ENCODE results near the gene IGF1R. TPM values are rescaled to one million over a fixed set of nuclear protein-coding genes. Genes with fewer than 3 reads are reported as not detected.
A peak's percentile ranks its signal among the peaks of the same experiment; 100 is the strongest.

The IGF1R gene
- total RNA-seq, 1 experiment from 2014 or later: 51.6 TPM

GRCh38 chr15:98657721-98658120 is 9.4 kb downstream of the IGF1R start:
- no peaks in the 10 kb centered on the region for H3K36me3 ChIP-seq (ENCODE audit: control insufficient read depth, insufficient read depth, low read length)
- no peak for DNase-seq
- no peaks in the 10 kb centered on the region for H3K9me3 Mint-ChIP-seq (ENCODE audit: unreplicated experiment)
- H3K4me1 ChIP-seq: peaks cover 12% of the 10 kb centered on the region; the same call in 1 of the 2 replicates
- H3K27me3 Mint-ChIP-seq (ENCODE audit: insufficient read depth, unreplicated experiment): no peaks in the 10 kb centered on the region
- ChIA-PET CTCF (interaction anchor here (0.6 to 1.8 kb wide), 2 partner anchors 27 to 193 kb away, joined by 4 to 6 read pairs; no protein-coding TSS in a partner anchor), POLR2A (interaction anchor here (1.1 kb wide), 1 partner anchor 14 kb away, joined by 3 read pairs; no protein-coding TSS in a partner anchor)
- H3K4me3 Mint-ChIP-seq (ENCODE audit: unreplicated experiment): no peak overlapping the region
- H3K36me3 Mint-ChIP-seq (ENCODE audit: insufficient read depth, unreplicated experiment): peaks cover 5% of the 10 kb centered on the region
- no peak overlapping the region for H3K4me3 ChIP-seq (ENCODE audit: low read depth, low read length)
- peaks cover 24% of the 10 kb centered on the region for H3K4me1 Mint-ChIP-seq (ENCODE audit: low read depth, unreplicated experiment)
- no peak for TF ChIP-seq CTCF (IDR thresholded peaks at IDR 0.05; ENCODE audit: insufficient read depth in 1 of 2, low read depth in 1 of 2, low read length in 1 of 2, severe bottlenecking in 1 of 2, unreplicated experiment in 1 of 2)
- no TSS peak for BruUV-seq (replicated peaks)
- no peaks in the 10 kb centered on the region for H3K9me3 ChIP-seq
- no peaks in the 10 kb centered on the region for H3K27me3 ChIP-seq (replicated peaks; ENCODE audit: control insufficient read depth, insufficient read depth, low read length)
- H3K27ac Mint-ChIP-seq (ENCODE audit: unreplicated experiment): no peak overlapping the region
- intact Hi-C loops (cut with micrococcal nuclease; ENCODE audit: unreplicated experiment): loop anchor here (2.0 to 10.0 kb wide), 2 partner anchors 247 to 417 kb away; no protein-coding TSS in a partner anchor

- TF ChIP-seq CTCF (IDR thresholded peaks at IDR 0.05; ENCODE audit: insufficient read depth in 1 of 2, low read depth in 1 of 2, low read length in 1 of 2, severe bottlenecking in 1 of 2, unreplicated experiment in 1 of 2): peak; percentile 79 to 81
- intact Hi-C loops (cut with micrococcal nuclease; ENCODE audit: unreplicated experiment): loop anchor here (1.0 to 10.0 kb wide), 4 partner anchors 140 to 416 kb away; no protein-coding TSS in a partner anchor
- Mint-ChIP-seq H3K4me1 (ENCODE audit: low read depth, unreplicated experiment) (peaks cover 20% of the 10 kb centered on the region), H3K4me3 (ENCODE audit: unreplicated experiment) (no peak overlapping the region), H3K27ac (ENCODE audit: unreplicated experiment) (no peak overlapping the region), H3K27me3 (ENCODE audit: insufficient read depth, unreplicated experiment) (no peaks in the 10 kb centered on the region), H3K9me3 (ENCODE audit: unreplicated experiment) (no peaks in the 10 kb centered on the region), H3K36me3 (ENCODE audit: insufficient read depth, unreplicated experiment) (peaks cover 5% of the 10 kb centered on the region)
- ChIA-PET POLR2A (no interaction called here), CTCF (interaction anchor here (1.5 kb wide), 1 partner anchor 192 kb away, joined by 4 read pairs; no protein-coding TSS in a partner anchor)
- peak in 1 of 2 experiments; percentile 63 for DNase-seq
- Histone ChIP-seq H3K9me3 (no peaks in the 10 kb centered on the region), H3K4me1 (peaks cover 12% of the 10 kb centered on the region; the same call in 1 of the 2 replicates), H3K36me3 (ENCODE audit: control insufficient read depth, insufficient read depth, low read length) (no peaks in the 10 kb centered on the region), H3K27me3 (replicated peaks; ENCODE audit: control insufficient read depth, insufficient read depth, low read length) (no peaks in the 10 kb centered on the region), H3K4me3 (ENCODE audit: low read depth, low read length) (no peak overlapping the region)
- no TSS peak for BruUV-seq (replicated peaks)
Measured at GRCh38 chr15:98658831-98659699, 10.7 kb downstream of the IGF1R start.

- H3K36me3 ChIP-seq (ENCODE audit: control insufficient read depth, insufficient read depth, low read length): no peaks in the 10 kb centered on the region
- no peak for TF ChIP-seq CTCF (IDR thresholded peaks at IDR 0.05; ENCODE audit: insufficient read depth in 1 of 2, low read depth in 1 of 2, low read length in 1 of 2, severe bottlenecking in 1 of 2, unreplicated experiment in 1 of 2)
- Mint-ChIP-seq H3K27ac (ENCODE audit: unreplicated experiment) (no peak overlapping the region), H3K9me3 (ENCODE audit: unreplicated experiment) (no peaks in the 10 kb centered on the region), H3K36me3 (ENCODE audit: insufficient read depth, unreplicated experiment) (peaks cover 5% of the 10 kb centered on the region), H3K4me3 (ENCODE audit: unreplicated experiment) (no peak overlapping the region), H3K27me3 (ENCODE audit: insufficient read depth, unreplicated experiment) (no peaks in the 10 kb centered on the region), H3K4me1 (ENCODE audit: low read depth, unreplicated experiment) (peaks cover 11% of the 10 kb centered on the region)
- no peaks in the 10 kb centered on the region for H3K9me3 ChIP-seq
- intact Hi-C loops (cut with micrococcal nuclease; ENCODE audit: unreplicated experiment): no loop called here
- no TSS peak for BruUV-seq (replicated peaks)
- peaks cover 2% of the 10 kb centered on the region; the same call in 1 of the 2 replicates for H3K4me1 ChIP-seq
- no peak overlapping the region for H3K4me3 ChIP-seq (ENCODE audit: low read depth, low read length)
- POLR2A ChIA-PET: no interaction called here
- CTCF ChIA-PET: interaction anchor here (1.5 kb wide), 1 partner anchor 191 kb away, joined by 4 read pairs; no protein-coding TSS in a partner anchor
- no peaks in the 10 kb centered on the region for H3K27me3 ChIP-seq (replicated peaks; ENCODE audit: control insufficient read depth, insufficient read depth, low read length)
- DNase-seq: no peak
Measured at GRCh38 chr15:98660055-98660454, 11.7 kb downstream of the IGF1R start.

Data from Caco-2 (cell line).